CD4-positive, alpha-beta T cell treated with Interferon alpha-2 for 1 hour (primary cell): ENCODE measurements around the gene GPR50.

Experiments
- DNase-seq, 2 donors: peaks; one replicate each; pipeline ENCODE4 v3.0.0-alpha.2; 2020 to 2022

The GPR50 gene

DNA sequence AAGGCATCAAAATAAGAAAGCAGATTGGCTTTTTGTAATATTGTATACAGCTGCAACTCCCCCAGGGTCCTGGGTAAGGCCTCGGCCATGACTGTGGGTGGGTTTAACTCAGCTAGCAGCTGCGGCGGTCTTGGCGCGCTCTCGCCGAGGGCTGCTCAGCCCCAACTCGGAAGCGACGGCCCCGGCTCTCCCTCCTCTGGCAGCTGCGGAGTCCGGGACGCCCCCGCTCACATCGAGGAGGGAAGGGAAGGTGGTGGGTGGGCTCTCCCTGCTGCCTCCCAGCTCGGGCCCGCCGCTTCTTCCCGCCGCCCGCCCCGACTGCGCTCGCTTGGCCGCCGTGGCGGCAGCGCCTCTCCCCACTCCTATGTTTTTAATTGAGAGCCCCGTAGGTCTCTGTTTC lies 51.2 kb downstream of the GPR50 start:
- DNase-seq = no peak

DNA sequence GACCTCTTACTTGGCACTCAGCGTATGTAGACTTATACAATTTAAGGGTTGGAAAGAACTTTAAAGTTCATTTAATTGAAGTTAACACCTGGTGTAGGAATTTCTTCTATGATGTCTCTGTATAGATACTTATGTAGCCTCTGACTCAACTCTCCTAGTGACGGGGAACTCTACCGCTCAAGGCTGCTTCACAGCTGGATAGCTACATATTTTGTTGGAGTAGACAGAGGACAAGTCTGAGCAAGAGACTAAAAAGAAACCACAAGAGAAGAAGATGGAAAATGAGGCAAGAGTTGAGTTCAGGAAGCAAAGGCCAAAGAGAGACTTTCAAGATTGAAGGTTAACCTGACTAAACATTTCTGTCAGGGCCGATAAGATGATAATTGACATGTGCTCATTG lies 52.6 kb downstream of the GPR50 start:
- no peak for DNase-seq
